Sigmoid colon (tissue), 4 donors: ENCODE results near the gene GEMIN7.

Experiments
- CTCF ChIP-seq, 4 experiments: fragments of 450-650 bp in 3 of 4; fragments of 200-600 bp in 1 of 4; IDR thresholded peaks; one replicate each; pipeline ENCODE4 v1.5.1; 2016 to 2019; ENCODE audit warnings: antibody characterized with exemption in 4 of 4, mild to moderate bottlenecking in 3 of 4, moderate library complexity in 2 of 4
- EP300 ChIP-seq, 4 donors: sonication (generic); formaldehyde crosslinking; IDR thresholded peaks; one replicate each; pipeline ENCODE4 v1.6.1; 2017; ENCODE audit warnings: antibody characterized with exemption in 4 of 4
- POLR2A ChIP-seq, 2 donors: fragments of 450-650 bp; IDR thresholded peaks; one replicate each; pipeline ENCODE4 v1.6.1; 2016; ENCODE audit warnings: antibody characterized with exemption in 2 of 2, mild to moderate bottlenecking in 2 of 2, moderate library complexity in 2 of 2

DNA sequence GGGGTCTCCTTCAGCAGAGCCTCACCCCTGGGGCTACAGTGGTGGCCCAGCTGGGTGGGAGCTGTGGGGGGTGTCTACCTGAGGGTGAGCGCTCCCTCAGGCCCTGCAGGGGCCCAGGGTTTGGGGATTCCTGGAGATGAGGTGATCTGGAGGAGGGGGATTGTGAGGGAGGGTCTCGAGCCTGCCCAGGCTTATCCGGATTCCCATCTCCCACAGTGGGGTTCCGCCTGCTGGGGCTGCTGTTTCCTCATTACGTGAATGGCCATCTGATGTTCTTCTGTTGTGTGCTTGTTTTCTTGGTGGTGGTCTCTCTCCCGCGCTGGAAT is 18.4 kb downstream of the GEMIN7 start:
- no peak for TF ChIP-seq CTCF (IDR thresholded peaks at IDR 0.05)
- TF ChIP-seq POLR2A (IDR thresholded peaks at IDR 0.05), result no peak
- TF ChIP-seq EP300 (IDR thresholded peaks at IDR 0.05), result no peak
